NCI-H1048 (cell line): ENCODE data around the gene MRGPRG.

ENCODE experiments used
- DNase-seq: peaks from one replicate; lab custom pipeline; 2025; lab: John Stamatoyannopoulos, UW

The MRGPRG gene

GRCh38 chr11:3225826-3226750 is 7.5 kb upstream of the MRGPRG start:
- no peak for DNase-seq

GRCh38 chr11:3225159-3225758 is 6.6 kb upstream of the MRGPRG start:
- no peak for DNase-seq

- no peak for DNase-seq
Observed at GRCh38 chr11:3224401-3225057, 5.9 kb upstream of the MRGPRG start.

GRCh38 chr11:3223932-3224381 is 5.3 kb upstream of the MRGPRG start:
- no peak for DNase-seq

DNA sequence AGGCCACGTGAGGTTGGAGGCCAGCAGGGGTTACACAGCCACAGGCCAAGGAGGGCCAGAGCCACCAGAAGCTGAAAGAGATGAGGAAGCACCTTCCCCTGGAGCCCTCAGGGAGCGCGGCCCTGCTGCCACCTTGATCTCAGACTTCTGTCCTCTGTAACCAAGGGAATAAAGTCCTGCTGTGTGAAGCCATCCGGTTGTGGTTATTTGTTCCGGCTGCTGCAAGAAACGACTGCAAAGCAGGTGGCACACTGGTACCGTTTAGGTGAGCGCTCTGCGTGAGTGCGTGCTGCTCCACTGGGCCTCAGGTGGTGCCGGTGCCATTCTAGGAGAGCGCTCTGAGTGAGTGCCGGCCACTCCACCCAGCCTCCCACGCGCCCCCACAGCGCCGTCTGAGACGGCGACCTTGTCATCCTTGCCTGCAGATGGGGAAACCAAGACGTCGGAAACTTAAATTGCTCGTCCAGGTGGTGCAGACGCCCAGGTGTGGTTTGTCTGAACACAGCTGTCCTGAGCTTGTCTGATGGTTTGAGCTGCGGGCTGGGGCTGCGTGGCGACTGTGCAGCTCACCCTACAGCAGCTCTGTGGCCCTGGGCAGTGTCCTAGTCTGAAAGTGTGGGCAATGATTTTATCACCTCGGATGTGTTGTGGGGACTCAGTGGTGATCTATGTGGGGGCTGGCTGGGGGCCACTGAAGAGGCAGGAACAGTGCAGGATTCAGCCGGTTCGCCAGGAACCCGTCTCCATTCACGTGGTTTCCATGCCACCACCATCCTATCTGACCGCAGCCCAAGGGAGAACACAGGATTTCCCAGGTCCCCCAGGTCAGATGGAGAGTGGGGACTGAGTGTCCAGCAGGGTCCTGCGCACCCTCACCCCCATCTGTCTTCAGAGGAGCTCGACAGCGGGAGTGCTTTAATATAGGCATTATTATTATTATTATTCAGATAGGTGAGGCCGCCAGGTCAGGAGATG is 4.6 kb upstream of the MRGPRG start:
- DNase-seq: no peak

- DNase-seq: no peak
Observed at GRCh38 chr11:3222003-3222855, 3.6 kb upstream of the MRGPRG start.

DNA sequence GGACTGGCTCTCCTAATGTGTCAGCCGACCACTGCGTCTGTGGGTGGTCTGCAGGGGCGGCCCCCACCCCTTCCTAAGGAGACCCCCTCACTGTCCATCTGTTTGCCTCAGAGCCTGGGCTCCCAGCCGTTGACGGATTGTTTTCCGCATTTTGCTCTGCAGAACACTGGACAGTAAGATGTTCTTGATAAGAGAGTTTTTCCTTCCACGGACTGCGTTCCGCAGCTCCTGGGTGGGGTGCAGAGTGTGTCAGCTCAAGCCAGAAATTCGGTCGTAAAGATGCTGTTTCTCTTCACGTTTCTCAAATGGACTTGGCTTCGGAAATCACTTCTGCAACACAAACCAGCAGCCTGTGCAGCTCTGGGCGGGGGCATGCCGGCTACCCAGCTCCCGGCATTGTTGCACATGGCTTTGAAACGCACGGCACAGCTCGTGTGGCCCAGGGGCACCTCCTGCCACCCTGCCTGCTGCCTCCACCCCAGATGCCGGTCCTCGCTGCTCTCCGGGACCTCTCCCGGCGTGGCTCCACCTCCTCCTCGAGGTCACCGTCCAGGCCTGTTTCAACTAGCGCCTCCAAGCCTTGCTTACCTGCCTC is 2.9 kb upstream of the MRGPRG start:
- no peak for DNase-seq

GRCh38 chr11:3220521-3221407 is 2.2 kb upstream of the MRGPRG start:
- no peak for DNase-seq

- DNase-seq: no peak
Observed at GRCh38 chr11:3220101-3220500, 1.5 kb upstream of the MRGPRG start.

DNA sequence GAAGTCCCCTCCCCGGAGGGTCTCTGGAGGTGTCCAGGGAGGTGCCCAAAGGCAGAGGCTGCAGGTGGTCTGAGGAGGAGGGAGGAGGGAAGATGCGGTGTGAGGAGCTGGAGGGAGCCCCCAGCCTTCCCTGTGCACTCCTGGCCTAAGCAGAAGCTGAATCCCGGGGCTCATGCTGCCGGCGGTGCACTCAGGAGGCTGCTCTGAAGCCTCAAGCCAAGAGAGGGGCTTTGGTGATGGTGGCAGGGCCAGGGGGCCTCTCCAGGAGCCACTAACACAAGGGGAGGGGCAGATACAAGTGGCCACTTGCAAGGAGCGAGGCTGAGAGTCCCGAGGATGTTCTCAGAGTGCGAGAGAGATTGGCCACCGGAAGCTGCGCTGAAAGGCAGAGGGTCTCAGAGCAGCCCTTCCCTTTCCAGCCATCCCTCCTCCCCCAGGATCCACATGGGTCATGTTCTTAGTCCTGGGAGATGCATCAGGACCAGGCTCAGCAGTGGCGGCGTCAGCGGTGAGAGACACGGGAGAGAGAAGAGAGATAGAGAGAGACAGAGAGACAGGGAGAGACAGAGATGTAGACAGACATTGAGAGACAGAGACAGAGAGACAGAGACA is 774 bp upstream of the MRGPRG start:
- DNase-seq: no peak

GRCh38 chr11:3217818-3218482 is 663 bp downstream of the MRGPRG start:
- DNase-seq: no peak

DNA sequence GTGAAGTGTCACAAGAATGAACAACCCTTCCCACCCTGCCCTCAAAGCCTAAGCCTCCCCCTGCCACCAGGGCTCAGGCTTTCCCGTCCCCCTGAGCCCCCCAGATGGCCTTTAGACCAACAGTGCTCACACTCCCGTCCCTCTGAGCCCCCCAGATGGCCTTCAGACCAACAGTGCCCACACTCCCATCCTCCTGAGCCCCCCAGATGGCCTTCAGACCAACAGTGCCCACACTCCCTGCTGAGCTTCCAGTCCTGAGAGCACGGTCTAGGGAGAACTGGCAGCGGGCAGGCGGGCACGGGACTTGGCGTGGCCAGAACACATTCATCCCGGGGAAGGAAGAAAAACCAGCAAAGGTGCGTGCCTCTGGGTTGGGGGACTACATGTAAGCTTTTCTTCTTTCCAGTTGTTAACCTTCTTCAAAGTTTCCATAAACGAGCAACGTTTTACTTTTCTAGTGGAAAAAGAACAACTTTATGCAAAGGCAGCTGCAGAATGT is 2.5 kb downstream of the MRGPRG start:
- DNase-seq: no peak

DNA sequence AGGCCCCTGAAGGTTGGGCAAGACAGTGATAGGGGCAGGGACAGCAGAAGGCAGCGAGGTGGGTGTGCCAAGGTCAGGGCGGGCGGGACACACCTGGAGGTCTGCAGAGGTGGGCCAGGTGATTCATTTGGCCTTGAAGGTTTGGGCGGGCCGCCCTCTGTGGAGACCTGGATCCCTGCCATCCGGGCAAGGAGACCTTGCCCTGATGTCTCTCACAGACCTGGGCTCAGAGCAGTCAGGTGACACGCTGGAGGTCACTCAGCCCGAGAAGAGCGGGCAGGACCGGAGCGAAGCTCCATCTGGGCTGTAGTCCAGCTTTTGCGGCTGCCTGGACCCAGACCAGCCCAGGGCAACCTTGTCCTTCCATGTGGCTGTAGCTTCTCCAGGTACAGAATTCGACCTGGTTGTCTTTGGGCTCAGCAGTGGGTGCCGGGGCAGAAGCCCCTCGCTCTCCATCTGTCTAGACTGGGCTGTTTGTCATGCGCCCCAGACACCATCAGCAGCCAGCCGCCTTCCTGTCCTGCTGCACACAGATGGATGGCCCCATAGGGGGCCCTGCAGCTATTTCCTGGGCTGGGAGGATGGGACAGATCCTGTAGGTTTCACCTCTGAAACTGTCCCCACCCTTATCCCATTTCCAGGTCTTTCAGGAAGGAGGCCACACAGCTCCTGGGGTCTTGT is 3.1 kb downstream of the MRGPRG start:
- no peak for DNase-seq

GRCh38 chr11:3214420-3214699 is 4.3 kb downstream of the MRGPRG start:
- DNase-seq: no peak

DNA sequence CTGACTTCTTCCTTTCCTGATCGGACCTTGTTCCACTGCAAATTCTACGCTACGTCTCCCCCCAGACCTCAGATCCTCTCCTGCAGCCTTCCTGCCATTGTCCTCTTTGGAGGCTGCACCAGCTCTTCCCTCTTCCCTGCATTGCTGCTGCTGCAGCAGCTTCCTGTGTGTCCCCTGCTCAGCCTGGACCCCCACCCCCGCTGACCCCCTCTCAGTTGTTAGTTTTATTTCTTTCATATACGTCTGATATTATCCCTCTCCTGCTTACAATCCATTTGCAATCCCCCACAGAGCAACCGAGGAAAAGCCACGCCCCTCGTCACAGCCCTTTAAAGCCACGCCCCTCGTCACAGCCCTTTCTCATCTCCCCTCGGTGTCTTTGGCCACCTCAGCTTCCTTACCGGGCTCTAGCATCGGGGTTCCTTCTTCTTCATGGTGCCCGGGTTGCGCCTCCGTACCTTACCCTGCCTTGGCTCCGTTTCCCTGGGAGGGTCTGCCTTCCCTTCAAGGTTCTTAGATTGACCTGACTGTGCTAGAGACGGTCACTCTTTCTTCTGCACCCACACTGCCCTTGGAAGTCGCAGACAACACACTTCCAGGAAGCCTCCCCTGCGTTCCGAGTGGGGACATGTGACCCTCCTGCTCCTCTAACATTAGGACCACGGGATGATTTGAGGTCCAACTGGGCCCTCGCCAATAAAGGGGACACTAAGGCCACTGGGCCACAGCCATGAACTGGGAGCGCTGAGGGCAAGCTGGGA is 4.8 kb downstream of the MRGPRG start:
- no peak for DNase-seq

DNA sequence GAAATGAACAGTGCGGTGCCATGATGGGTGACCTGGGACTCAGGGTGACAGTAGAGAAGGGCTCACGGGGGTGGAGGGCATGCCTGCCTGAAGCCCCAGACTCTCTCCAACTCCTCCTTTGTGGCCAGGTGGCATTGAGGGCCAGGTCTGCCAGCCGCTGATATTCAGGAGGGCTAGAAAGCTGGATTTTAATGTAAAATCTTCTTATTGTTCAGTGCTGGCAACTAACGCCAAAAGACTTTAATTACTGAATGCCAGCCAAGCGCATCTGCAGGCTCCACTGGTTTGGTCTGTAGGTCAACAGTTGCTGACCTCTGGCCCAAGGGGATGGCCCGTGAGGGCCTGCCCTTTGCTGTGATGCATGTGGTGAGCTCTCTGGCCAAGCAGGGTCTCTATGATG is 10.3 kb downstream of the MRGPRG start:
- DNase-seq: no peak
